ENCODE data around the gene IL1RN.

IL1RN gene

GRCh38 chr2:113166187-113166645, 38.8 kb downstream of the IL1RN start:
- in situ Hi-C loops (cut with MboI; ENCODE audit: low sequenced_read_pairs, unreplicated experiment): no loop called here
- DNase-seq (ENCODE audit: low spot score): no peak
- no peak for TF ChIP-seq CTCF (IDR thresholded peaks at IDR 0.05; ENCODE audit: borderline replicate concordance, control extremely low read depth, extremely low read depth, insufficient read depth, missing control alignments)

DNA sequence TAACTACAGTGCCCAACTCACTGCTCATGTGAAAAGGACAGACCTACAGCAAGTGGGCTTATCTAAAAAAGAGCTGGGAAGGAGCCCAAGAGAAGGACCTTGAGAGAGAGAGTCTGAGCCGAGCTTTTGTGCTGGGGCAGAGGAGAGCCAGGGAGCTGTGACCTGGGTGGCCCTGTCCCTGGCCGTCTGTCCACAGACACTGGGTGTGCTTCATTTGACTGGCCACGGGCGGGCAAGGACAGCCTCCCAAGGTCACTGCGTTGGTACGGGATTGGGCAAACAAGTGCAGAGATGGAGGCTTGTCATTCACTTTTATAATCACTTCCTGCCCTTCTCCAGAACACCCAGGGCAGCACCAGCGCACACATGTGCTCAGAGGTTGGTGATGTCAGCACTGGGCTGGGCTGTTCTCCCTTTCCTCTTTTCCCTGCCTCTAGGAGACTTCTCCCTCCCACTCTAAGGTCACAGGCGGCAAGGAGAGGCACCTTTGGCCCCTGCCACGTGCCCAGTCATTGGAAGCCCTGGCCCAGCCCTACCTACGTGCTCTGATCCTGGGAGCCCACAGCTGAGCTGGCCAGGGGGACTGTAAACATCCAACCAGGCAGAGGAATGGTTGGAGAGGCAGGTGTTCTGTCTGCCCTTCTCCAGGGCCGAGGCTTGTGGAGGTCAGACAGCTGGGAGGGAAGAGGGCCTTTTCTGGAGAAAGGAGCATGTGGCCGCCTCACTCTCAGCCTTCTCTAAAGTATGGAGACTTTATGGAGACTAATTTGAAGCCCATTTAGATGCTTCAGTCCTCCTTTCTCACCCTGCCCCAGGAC, 39.9 kb downstream of the IL1RN start:
- DNase-seq (ENCODE audit: low spot score): no peak
- no peak for TF ChIP-seq CTCF (IDR thresholded peaks at IDR 0.05; ENCODE audit: borderline replicate concordance, control extremely low read depth, extremely low read depth, insufficient read depth, missing control alignments)
- in situ Hi-C loops (cut with MboI; ENCODE audit: low sequenced_read_pairs, unreplicated experiment): no loop called here

GRCh38 chr2:113167962-113168340, 40.6 kb downstream of the IL1RN start:
- in situ Hi-C loops (cut with MboI; ENCODE audit: low sequenced_read_pairs, unreplicated experiment): no loop called here
- TF ChIP-seq CTCF (IDR thresholded peaks at IDR 0.05; ENCODE audit: borderline replicate concordance, control extremely low read depth, extremely low read depth, insufficient read depth, missing control alignments): no peak
- DNase-seq (ENCODE audit: low spot score): no peak

DNA sequence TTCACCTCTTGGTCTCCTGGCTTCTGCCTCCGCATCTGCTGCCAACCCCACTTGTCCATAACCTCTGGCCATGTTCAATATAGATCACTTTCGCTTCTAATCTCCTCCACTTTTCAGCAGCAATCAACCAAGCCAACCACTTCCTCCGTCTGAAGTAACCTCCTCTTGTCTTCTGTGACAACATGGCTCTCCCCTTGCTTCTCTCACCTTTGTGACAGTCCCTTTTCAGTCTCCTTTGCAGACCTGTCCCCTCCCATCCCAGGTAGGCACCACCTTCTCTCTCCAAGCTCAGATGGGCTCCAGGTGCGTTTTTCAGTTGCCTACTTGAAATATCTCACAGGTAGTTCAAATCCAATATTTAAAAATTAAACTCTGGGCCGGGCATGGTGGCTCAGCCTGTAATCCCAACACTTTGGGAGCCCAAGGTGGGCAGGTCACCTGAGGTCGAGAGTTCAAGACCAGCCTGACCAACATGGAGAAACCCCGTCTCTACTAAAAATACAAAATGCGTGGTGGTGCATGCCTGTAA, 41.7 kb downstream of the IL1RN start:
- in situ Hi-C loops (cut with MboI; ENCODE audit: low sequenced_read_pairs, unreplicated experiment): no loop called here
- DNase-seq (ENCODE audit: low spot score): peak; percentile 69
- no peak for TF ChIP-seq CTCF (IDR thresholded peaks at IDR 0.05; ENCODE audit: borderline replicate concordance, control extremely low read depth, extremely low read depth, insufficient read depth, missing control alignments)

DNA sequence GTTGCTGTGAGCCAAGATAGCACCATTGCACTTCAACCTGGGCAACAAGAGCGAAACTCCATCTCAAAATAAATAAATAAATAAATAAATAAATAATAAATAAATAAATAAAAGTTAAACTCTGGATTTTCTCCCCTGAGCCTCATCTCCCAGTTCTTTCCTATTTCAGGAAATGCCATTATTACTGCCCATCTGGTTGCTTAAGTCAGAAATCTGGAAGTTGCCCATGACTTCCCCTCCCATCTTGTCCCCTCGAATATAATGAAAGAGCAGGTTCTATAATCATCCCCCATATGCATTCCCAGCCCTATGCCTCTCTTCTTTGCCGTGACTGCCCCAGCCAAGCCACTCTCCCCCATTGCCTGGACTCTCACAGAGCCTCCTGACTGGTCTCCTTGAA, 42.2 kb downstream of the IL1RN start:
- no peak for DNase-seq (ENCODE audit: low spot score)
- TF ChIP-seq CTCF (IDR thresholded peaks at IDR 0.05; ENCODE audit: borderline replicate concordance, control extremely low read depth, extremely low read depth, insufficient read depth, missing control alignments): no peak
- in situ Hi-C loops (cut with MboI; ENCODE audit: low sequenced_read_pairs, unreplicated experiment): no loop called here

- in situ Hi-C loops (cut with MboI; ENCODE audit: low sequenced_read_pairs, unreplicated experiment): no loop called here
- DNase-seq (ENCODE audit: low spot score): no peak
- no peak for TF ChIP-seq CTCF (IDR thresholded peaks at IDR 0.05; ENCODE audit: borderline replicate concordance, control extremely low read depth, extremely low read depth, insufficient read depth, missing control alignments)
These were observed 44.1 kb downstream of the IL1RN start for GRCh38 chr2:113171334-113172075.

Measured in GM13976 (cell line).